IMR-90 (cell line): Measurements from ENCODE around the gene GTF2H1. TPM values are rescaled to one million over a fixed set of nuclear protein-coding genes. Genes with fewer than 3 reads are reported as not detected.

Source experiments
- ATAC-seq: fragments of 200-7000 bp; cut with Tn5 transposase; 2 replicates; pipeline ENCODE4 v1.9.1; 2020; ENCODE audit warnings: low read depth, mild to moderate bottlenecking, moderate library complexity
- BruUV-seq: library from RNA; stranded (reverse); fragments of 400-500 nt; replicated peaks from 2 replicates; lab custom pipeline; 2021; lab: Mats Ljungman, UMichigan
- CTCF ChIA-PET: fragments of 300-600 bp; formaldehyde crosslinking; extraction: SDS; loops from one replicate; lab custom pipeline; 2021; ENCODE audit warnings: antibody characterized with exemption; lab: Yijun Ruan, JAX
- POLR2A ChIA-PET: fragments of 300-600 bp; sonication (Branson Sonifier 250); formaldehyde crosslinking; loops from one replicate; lab custom pipeline; 2022; ENCODE audit warnings: antibody characterized with exemption; ENCODE audit not compliant: unreplicated experiment; lab: Charles Lee
- DNase-seq: peaks from one replicate; pipeline ENCODE4 v3.0.0; 2013
- H2AFZ ChIP-seq: replicated peaks from 2 replicates; pipeline ENCODE3; 2013; ENCODE audit warnings: low read length, mild to moderate bottlenecking; ENCODE audit not compliant: poor library complexity
- H2AK5ac ChIP-seq: 2 replicates; pipeline ENCODE4 v1.6.1; 2013; ENCODE audit warnings: low read depth, low read length, inconsistent platforms
- H2AK9ac ChIP-seq: replicated peaks from 2 replicates; pipeline ENCODE3; 2013; ENCODE audit warnings: mild to moderate bottlenecking, low read depth, low read length, moderate library complexity; ENCODE audit not compliant: poor library complexity
- H2BK120ac ChIP-seq: 2 replicates; pipeline ENCODE4 v1.6.1; 2013; ENCODE audit warnings: low read depth, low read length, inconsistent platforms
- H2BK15ac ChIP-seq: 3 replicates; pipeline ENCODE4 v1.6.1; 2013; ENCODE audit warnings: low read depth, low read length, inconsistent platforms
- H2BK20ac ChIP-seq: 2 replicates; pipeline ENCODE4 v1.6.1; 2013; ENCODE audit warnings: low read depth, mild to moderate bottlenecking, inconsistent platforms, low read length, moderate library complexity
- H2BK5ac ChIP-seq: 2 replicates; pipeline ENCODE4 v1.6.1; 2013; ENCODE audit warnings: mild to moderate bottlenecking, low read depth, low read length, inconsistent platforms; ENCODE audit not compliant: poor library complexity, severe bottlenecking
- H3K14ac ChIP-seq: replicated peaks from 2 replicates; pipeline ENCODE4 v1.6.1; 2013; ENCODE audit warnings: low read depth, low read length, inconsistent platforms
- H3K18ac ChIP-seq: 2 replicates; pipeline ENCODE4 v1.6.1; 2013; ENCODE audit warnings: low read depth, low read length, control low read depth
- H3K23ac ChIP-seq: 2 replicates; pipeline ENCODE4 v1.6.1; 2013; ENCODE audit warnings: low read depth, low read length, inconsistent platforms
- H3K27ac ChIP-seq: 2 replicates; pipeline ENCODE4 v1.5.1; 2013; ENCODE audit warnings: mild to moderate bottlenecking, control low read depth, low read length; ENCODE audit not compliant: insufficient read depth
- H3K27me3 ChIP-seq: 2 replicates; pipeline ENCODE4 v1.6.1; 2013; ENCODE audit warnings: low read length; ENCODE audit not compliant: control insufficient read depth, insufficient read depth
- H3K36me3 ChIP-seq: 2 replicates; pipeline ENCODE4 v1.6.1; 2013; ENCODE audit warnings: low read length, mixed read lengths; ENCODE audit not compliant: control insufficient read depth, insufficient read depth
- H3K4ac ChIP-seq: 2 replicates; pipeline ENCODE4 v1.6.1; 2013; ENCODE audit warnings: low read depth, low read length, inconsistent platforms
- H3K4me1 ChIP-seq: 2 replicates; pipeline ENCODE4 v1.6.1; 2013; ENCODE audit warnings: low read length, mixed read lengths; ENCODE audit not compliant: control insufficient read depth, insufficient read depth
- H3K4me2 ChIP-seq: 2 replicates; pipeline ENCODE4 v1.6.1; 2013; ENCODE audit warnings: low read depth, mild to moderate bottlenecking, control low read depth, low read length, moderate library complexity
- H3K4me3 ChIP-seq: 2 replicates; pipeline ENCODE4 v1.5.1; 2013; ENCODE audit warnings: low read depth, mild to moderate bottlenecking, control low read depth, low read length, moderate library complexity; ENCODE audit not compliant: insufficient read depth
- H3K56ac ChIP-seq: 2 replicates; pipeline ENCODE4 v1.6.1; 2013; ENCODE audit warnings: low read length, inconsistent platforms; ENCODE audit not compliant: insufficient read depth; ENCODE audit errors: extremely low read depth
- H3K79me1 ChIP-seq, 2 experiments: 2 replicates each; pipeline ENCODE4 v1.6.1; 2013; ENCODE audit warnings: low read length in 2 of 2, inconsistent platforms in 1 of 2, low read depth in 1 of 2
- H3K9ac ChIP-seq: 2 replicates; pipeline ENCODE4 v1.6.1; 2013; ENCODE audit warnings: low read depth, low read length, control low read depth
- H3K9me1 ChIP-seq: 2 replicates; pipeline ENCODE4 v1.6.1; 2013; ENCODE audit warnings: low read length, inconsistent platforms; ENCODE audit not compliant: insufficient read depth
- H3K9me3 ChIP-seq: 2 replicates; pipeline ENCODE4 v1.6.1; 2013; ENCODE audit warnings: low read length; ENCODE audit not compliant: control insufficient read depth, insufficient read depth
- H4K20me1 ChIP-seq: 2 replicates; pipeline ENCODE4 v1.6.1; 2013; ENCODE audit warnings: low read length, inconsistent platforms; ENCODE audit not compliant: insufficient read depth
- H4K5ac ChIP-seq: 2 replicates; pipeline ENCODE4 v1.6.1; 2013; ENCODE audit warnings: mild to moderate bottlenecking, low read depth, low read length, control low read depth
- H4K8ac ChIP-seq, 2 experiments: 2 replicates each; pipeline ENCODE4 v1.6.1; 2013; ENCODE audit warnings: low read depth in 2 of 2, low read length in 2 of 2, control low read depth in 1 of 2, inconsistent platforms in 1 of 2
- H4K91ac ChIP-seq: 2 replicates; pipeline ENCODE4 v1.6.1; 2013; ENCODE audit warnings: low read depth, low read length, inconsistent platforms; ENCODE audit not compliant: insufficient read depth
- BHLHE40 ChIP-seq: fragments of 150-350 bp; IDR thresholded peaks from 2 replicates; pipeline ENCODE4 v1.6.1; 2016; ENCODE audit warnings: mild to moderate bottlenecking, low read depth, low read length
- CEBPB ChIP-seq: IDR thresholded peaks from 2 replicates; pipeline ENCODE4 v1.6.1; 2012; ENCODE audit warnings: low read depth, low read length, improper control_type of control experiment
- CHD1 ChIP-seq: IDR thresholded peaks from 2 replicates; pipeline ENCODE4 v1.6.1; 2012; ENCODE audit warnings: low read depth, low read length, improper control_type of control experiment
- CTCF ChIP-seq: conservative IDR thresholded peaks from 2 replicates; pipeline ENCODE4 v1.5.1; 2012; ENCODE audit warnings: mild to moderate bottlenecking, low read depth, low read length, improper control_type of control experiment
- ELK1 ChIP-seq: fragments of 150-350 bp; IDR thresholded peaks from 2 replicates; pipeline ENCODE4 v1.6.1; 2016; ENCODE audit warnings: low read depth, mild to moderate bottlenecking, low read length, moderate library complexity, borderline replicate concordance
- FOS ChIP-seq: fragments of 150-350 bp; IDR thresholded peaks from 2 replicates; pipeline ENCODE4 v1.6.1; 2016; ENCODE audit warnings: low read depth, low read length
- MAFK ChIP-seq: IDR thresholded peaks from 2 replicates; pipeline ENCODE4 v1.6.1; 2012; ENCODE audit warnings: low read depth, low read length, improper control_type of control experiment
- MAZ ChIP-seq: IDR thresholded peaks from 2 replicates; pipeline ENCODE4 v1.6.1; 2012; ENCODE audit warnings: low read depth, mild to moderate bottlenecking, low read length, improper control_type of control experiment, moderate library complexity, borderline replicate concordance
- MXI1 ChIP-seq: IDR thresholded peaks from 2 replicates; pipeline ENCODE4 v1.6.1; 2012; ENCODE audit warnings: low read depth, mild to moderate bottlenecking, low read length, moderate library complexity, borderline replicate concordance
- NFE2L2 ChIP-seq: fragments of 150-350 bp; IDR thresholded peaks from 2 replicates; pipeline ENCODE4 v1.6.1; 2016; ENCODE audit warnings: low read depth, mild to moderate bottlenecking, low read length
- POLR2A ChIP-seq: IDR thresholded peaks from 2 replicates; pipeline ENCODE4 v1.6.1; 2012; ENCODE audit warnings: mild to moderate bottlenecking, low read depth, low read length
- RAD21 ChIP-seq: IDR thresholded peaks from 2 replicates; pipeline ENCODE4 v1.6.1; 2012; ENCODE audit warnings: low read length, improper control_type of control experiment
- RCOR1 ChIP-seq: IDR thresholded peaks from 2 replicates; pipeline ENCODE4 v1.6.1; 2012; ENCODE audit warnings: mild to moderate bottlenecking, low read length, improper control_type of control experiment; ENCODE audit not compliant: insufficient replicate concordance
- RFX5 ChIP-seq: IDR thresholded peaks from 2 replicates; pipeline ENCODE4 v1.8.0; 2012; ENCODE audit warnings: low read depth, mild to moderate bottlenecking, low read length, moderate library complexity
- SMC3 ChIP-seq: fragments of 150-350 bp; IDR thresholded peaks from 2 replicates; pipeline ENCODE4 v1.6.1; 2016; ENCODE audit warnings: low read depth, mild to moderate bottlenecking, antibody characterized with exemption, low read length, moderate library complexity
- USF2 ChIP-seq: fragments of 150-350 bp; IDR thresholded peaks from 2 replicates; pipeline ENCODE4 v1.6.1; 2017; ENCODE audit warnings: mild to moderate bottlenecking, antibody characterized with exemption, low read length, low read depth
- WGBS, 2 experiments: methylation state at CpG; one replicate each; pipeline versions ENCODE4 v1.1.5 to v1.1.7; 2013; ENCODE audit warnings: missing lambda C conversion rate in 2 of 2; ENCODE audit not compliant: insufficient read length in 1 of 2; ENCODE audit errors: extremely low coverage in 2 of 2; 5-methylcytosine and 5-hydroxymethylcytosine counted together
- dilution Hi-C: fragments of 300-500 bp; cut with HindIII; formaldehyde crosslinking; loops from one replicate; pipeline ENCODE4 v1.14.3; 2018; ENCODE audit warnings: low sequenced_read_pairs; ENCODE audit not compliant: unreplicated experiment
- in situ Hi-C: fragments of 300-500 bp; cut with MboI; formaldehyde crosslinking; loops from 3 replicates; pipeline ENCODE4 v1.14.3; 2019; ENCODE audit warnings: low sequenced_read_pairs, inconsistent platforms, mixed read lengths
- intact Hi-C: fragments of 100-400 bp; cut with micrococcal nuclease; formaldehyde crosslinking; loops from 2 replicates; pipeline ENCODE4 v1.10.0; 2022
- polyA plus RNA-seq, 3 experiments: library from polyadenylated mRNA; depleted of rRNA; stranded (reverse); fragments of >200 nt; gene quantifications; 2 replicates each; pipeline ENCODE4 v1.2.3, GENCODE V29; 2012; ENCODE audit warnings: low replicate concordance in 1 of 3
- total RNA-seq: library from RNA; depleted of rRNA; stranded (reverse); fragments of >200 nt; gene quantifications from 2 replicates; pipeline ENCODE4 v1.2.3, GENCODE V29; 2012

The GTF2H1 gene
- total and polyA plus RNA-seq, 2 of the 4 experiments (the other 2 are of a cell fraction): 25.0 to 67.0 TPM

DNA sequence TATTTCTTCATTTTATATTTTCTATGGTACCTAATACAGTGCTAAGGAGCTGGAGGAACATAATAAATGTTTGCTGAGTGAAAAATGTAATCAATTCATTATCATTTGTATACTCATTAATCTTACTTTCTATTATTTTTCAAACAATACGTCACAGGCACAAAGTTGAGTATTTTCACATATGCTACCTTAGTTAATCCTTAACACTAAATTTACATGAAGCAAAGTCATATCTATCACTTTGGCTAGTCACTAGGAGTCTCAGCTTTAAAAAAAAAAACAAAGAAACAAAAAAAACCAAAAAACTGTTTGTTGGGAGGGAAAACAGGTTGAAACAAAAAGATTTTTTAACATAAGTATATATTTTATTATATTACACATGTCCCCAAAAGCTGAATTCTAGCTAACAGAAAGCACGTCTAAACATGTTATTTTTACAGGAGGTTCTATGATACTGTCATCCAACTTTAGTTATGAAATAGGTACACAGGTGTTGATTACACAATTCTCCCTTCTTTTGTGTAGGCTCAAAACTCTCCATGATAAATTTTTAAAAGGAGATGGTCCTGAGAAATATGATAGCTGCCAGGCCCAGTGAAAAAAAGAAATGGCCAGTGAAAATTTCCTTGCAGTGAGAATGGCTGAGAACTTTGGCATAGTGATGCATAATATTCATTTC lies 14.8 kb upstream of the GTF2H1 start:
- no peak overlapping the region for H3K9ac ChIP-seq
- in situ Hi-C loops (no loop called here), intact Hi-C loops (no loop called here), dilution Hi-C loops (no loop called here)
- H2AK9ac ChIP-seq: no peak overlapping the region
- no peak for DNase-seq
- H3K27me3 ChIP-seq: no peaks in the 10 kb centered on the region
- ChIA-PET CTCF (no interaction called here), POLR2A (no interaction called here)
- H2BK20ac ChIP-seq: no peak overlapping the region
- no peak overlapping the region for H3K4ac ChIP-seq
- no peak overlapping the region for H2BK15ac ChIP-seq
- H3K23ac ChIP-seq: no peak overlapping the region
- peaks cover 5% of the 10 kb centered on the region for H3K4me1 ChIP-seq
- H3K14ac ChIP-seq: no peak overlapping the region
- H3K27ac ChIP-seq: no peak overlapping the region
- no peak overlapping the region for H4K5ac ChIP-seq
- peaks cover 3% of the 10 kb centered on the region; the same call in 1 of the 2 replicates for H3K9me1 ChIP-seq
- no peak overlapping the region for H2BK120ac ChIP-seq
- no peak overlapping the region for H3K56ac ChIP-seq
- WGBS, 2 experiments: no CpG with 5 or more reads among the region's 2 CpGs
- H4K91ac ChIP-seq: no peak overlapping the region
- BruUV-seq: no TSS peak
- H3K4me2 ChIP-seq: no peak overlapping the region
- no peak overlapping the region for H4K8ac ChIP-seq
- no peak overlapping the region for H3K18ac ChIP-seq
- TF ChIP-seq CTCF: no peak
- no peak for TF ChIP-seq MAZ
- TF ChIP-seq FOS: no peak
- TF ChIP-seq ELK1: no peak
- no peak for TF ChIP-seq CHD1
- no peak for TF ChIP-seq POLR2A
- no peak for TF ChIP-seq RFX5
- no peak for TF ChIP-seq NFE2L2
- no peak for TF ChIP-seq MXI1
- TF ChIP-seq BHLHE40: no peak
- TF ChIP-seq USF2: no peak
- no peak for TF ChIP-seq MAFK
- TF ChIP-seq RCOR1: no peak
- no peak for TF ChIP-seq RAD21
- TF ChIP-seq SMC3: no peak
- no peak for TF ChIP-seq CEBPB
- H2AK5ac ChIP-seq: no peak overlapping the region
- peaks cover 21% of the 10 kb centered on the region for H3K36me3 ChIP-seq
- H2AFZ ChIP-seq: no peak overlapping the region
- H3K4me3 ChIP-seq: no peak overlapping the region
- no peak overlapping the region for H2BK5ac ChIP-seq
- peaks cover 5 to 18% of the 10 kb centered on the region in 2 experiments; a peak in 3 of 4 replicates for H3K79me1 ChIP-seq
- ATAC-seq: no peak
- H3K9me3 ChIP-seq: no peaks in the 10 kb centered on the region
- no peaks in the 10 kb centered on the region for H4K20me1 ChIP-seq
